ENCODE data around the gene PRKG1. TPM values are rescaled to one million over a fixed set of nuclear protein-coding genes. Genes with fewer than 3 reads are reported as not detected.

PRKG1 gene
- total and polyA plus RNA-seq, 4 donors = 0.46 to 5.1 (median 1.5) TPM

DNA sequence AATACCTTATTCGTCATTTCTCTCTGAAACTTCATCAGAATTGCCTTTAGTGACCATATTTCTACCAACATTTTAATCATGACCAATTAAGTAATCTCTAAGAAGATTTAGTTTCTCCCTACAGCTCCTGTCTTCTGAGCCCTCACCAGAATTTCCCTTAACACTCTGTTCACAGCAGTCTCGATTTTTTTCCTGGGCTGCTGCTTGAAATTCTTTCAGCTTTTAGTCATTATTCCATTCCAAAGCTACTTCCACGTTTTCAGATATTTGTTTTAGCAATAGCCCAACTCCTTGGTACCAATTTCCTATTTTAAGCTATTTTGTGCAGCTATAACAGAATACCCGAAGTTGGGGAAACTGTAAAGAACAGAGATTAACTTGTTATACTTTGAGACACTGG, 1047.4 kb downstream of the PRKG1 start:
- TF ChIP-seq RXRA (IDR thresholded peaks at IDR 0.05) = no peak
- TF ChIP-seq, protein P1, sequence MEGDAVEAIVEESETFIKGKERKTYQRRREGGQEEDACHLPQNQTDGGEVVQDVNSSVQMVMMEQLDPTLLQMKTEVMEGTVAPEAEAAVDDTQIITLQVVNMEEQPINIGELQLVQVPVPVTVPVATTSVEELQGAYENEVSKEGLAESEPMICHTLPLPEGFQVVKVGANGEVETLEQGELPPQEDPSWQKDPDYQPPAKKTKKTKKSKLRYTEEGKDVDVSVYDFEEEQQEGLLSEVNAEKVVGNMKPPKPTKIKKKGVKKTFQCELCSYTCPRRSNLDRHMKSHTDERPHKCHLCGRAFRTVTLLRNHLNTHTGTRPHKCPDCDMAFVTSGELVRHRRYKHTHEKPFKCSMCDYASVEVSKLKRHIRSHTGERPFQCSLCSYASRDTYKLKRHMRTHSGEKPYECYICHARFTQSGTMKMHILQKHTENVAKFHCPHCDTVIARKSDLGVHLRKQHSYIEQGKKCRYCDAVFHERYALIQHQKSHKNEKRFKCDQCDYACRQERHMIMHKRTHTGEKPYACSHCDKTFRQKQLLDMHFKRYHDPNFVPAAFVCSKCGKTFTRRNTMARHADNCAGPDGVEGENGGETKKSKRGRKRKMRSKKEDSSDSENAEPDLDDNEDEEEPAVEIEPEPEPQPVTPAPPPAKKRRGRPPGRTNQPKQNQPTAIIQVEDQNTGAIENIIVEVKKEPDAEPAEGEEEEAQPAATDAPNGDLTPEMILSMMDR (IDR thresholded peaks at IDR 0.05; ENCODE audit: low read depth, low read length, missing input control) = no peak
- no peak for TF ChIP-seq FOXA2 (IDR thresholded peaks at IDR 0.05)
- TF ChIP-seq, protein P2, sequence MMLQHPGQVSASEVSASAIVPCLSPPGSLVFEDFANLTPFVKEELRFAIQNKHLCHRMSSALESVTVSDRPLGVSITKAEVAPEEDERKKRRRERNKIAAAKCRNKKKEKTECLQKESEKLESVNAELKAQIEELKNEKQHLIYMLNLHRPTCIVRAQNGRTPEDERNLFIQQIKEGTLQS (IDR thresholded peaks at IDR 0.05) = no peak
- TF ChIP-seq SP1 (IDR thresholded peaks at IDR 0.05) = no peak
- TF ChIP-seq YY1 (IDR thresholded peaks at IDR 0.05) = no peak
- TF ChIP-seq EGR1 (IDR thresholded peaks at IDR 0.05; ENCODE audit: low read depth in 2 of 2) = no peak
- TF ChIP-seq RAD21 (IDR thresholded peaks at IDR 0.05) = no peak
- TF ChIP-seq, protein P3, sequence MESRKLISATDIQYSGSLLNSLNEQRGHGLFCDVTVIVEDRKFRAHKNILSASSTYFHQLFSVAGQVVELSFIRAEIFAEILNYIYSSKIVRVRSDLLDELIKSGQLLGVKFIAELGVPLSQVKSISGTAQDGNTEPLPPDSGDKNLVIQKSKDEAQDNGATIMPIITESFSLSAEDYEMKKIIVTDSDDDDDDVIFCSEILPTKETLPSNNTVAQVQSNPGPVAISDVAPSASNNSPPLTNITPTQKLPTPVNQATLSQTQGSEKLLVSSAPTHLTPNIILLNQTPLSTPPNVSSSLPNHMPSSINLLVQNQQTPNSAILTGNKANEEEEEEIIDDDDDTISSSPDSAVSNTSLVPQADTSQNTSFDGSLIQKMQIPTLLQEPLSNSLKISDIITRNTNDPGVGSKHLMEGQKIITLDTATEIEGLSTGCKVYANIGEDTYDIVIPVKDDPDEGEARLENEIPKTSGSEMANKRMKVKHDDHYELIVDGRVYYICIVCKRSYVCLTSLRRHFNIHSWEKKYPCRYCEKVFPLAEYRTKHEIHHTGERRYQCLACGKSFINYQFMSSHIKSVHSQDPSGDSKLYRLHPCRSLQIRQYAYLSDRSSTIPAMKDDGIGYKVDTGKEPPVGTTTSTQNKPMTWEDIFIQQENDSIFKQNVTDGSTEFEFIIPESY (IDR thresholded peaks at IDR 0.05) = no peak
- TF ChIP-seq, protein P4, sequence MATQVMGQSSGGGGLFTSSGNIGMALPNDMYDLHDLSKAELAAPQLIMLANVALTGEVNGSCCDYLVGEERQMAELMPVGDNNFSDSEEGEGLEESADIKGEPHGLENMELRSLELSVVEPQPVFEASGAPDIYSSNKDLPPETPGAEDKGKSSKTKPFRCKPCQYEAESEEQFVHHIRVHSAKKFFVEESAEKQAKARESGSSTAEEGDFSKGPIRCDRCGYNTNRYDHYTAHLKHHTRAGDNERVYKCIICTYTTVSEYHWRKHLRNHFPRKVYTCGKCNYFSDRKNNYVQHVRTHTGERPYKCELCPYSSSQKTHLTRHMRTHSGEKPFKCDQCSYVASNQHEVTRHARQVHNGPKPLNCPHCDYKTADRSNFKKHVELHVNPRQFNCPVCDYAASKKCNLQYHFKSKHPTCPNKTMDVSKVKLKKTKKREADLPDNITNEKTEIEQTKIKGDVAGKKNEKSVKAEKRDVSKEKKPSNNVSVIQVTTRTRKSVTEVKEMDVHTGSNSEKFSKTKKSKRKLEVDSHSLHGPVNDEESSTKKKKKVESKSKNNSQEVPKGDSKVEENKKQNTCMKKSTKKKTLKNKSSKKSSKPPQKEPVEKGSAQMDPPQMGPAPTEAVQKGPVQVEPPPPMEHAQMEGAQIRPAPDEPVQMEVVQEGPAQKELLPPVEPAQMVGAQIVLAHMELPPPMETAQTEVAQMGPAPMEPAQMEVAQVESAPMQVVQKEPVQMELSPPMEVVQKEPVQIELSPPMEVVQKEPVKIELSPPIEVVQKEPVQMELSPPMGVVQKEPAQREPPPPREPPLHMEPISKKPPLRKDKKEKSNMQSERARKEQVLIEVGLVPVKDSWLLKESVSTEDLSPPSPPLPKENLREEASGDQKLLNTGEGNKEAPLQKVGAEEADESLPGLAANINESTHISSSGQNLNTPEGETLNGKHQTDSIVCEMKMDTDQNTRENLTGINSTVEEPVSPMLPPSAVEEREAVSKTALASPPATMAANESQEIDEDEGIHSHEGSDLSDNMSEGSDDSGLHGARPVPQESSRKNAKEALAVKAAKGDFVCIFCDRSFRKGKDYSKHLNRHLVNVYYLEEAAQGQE (IDR thresholded peaks at IDR 0.05) = no peak
- no peak for TF ChIP-seq TAF1 (conservative IDR thresholded peaks at IDR 0.05)
- no peak for TF ChIP-seq HNF4A (conservative IDR thresholded peaks at IDR 0.05)
- TF ChIP-seq JUND (IDR thresholded peaks at IDR 0.05) = no peak
- no peak overlapping the region for H3K27ac ChIP-seq (ENCODE audit: low read depth in 1 of 2, low read length in 2 of 2)
- WGBS = 58% methylated on average over 4 of the region's 4 CpGs

DNA sequence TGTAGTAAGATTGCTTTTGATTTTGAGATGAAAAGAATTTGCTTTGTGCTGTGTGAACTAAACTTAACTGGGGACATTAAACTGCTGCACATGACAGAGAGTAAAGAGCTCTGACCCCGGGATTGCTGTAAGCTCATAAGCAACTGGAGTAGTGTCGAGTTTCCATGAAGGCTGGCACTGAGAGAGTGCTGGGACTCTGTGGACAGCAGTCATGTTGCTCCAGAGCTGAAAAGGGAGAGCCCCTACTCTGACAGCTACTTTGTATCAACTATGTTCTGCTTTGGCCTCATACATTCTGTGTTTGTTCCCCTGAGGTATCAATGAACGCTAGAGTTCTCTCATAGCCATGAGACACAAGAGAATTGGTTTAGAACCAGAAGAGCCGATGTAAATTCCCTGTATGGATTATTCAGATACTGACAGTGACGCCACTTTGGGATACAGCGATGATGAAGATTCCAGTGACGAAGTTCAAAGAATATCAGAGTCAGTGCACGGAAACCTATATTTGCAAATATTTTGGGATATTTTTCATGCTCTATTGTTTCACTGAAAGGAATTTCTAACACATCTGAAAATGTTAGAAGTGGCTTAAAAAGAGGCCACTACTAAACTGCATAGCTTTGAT, 1053.9 kb downstream of the PRKG1 start:
- Histone ChIP-seq H3K9ac (ENCODE audit: low read depth in 1 of 2, low read length in 2 of 2) (no peak overlapping the region), H3K9me3 (ENCODE audit: control insufficient read depth in 4 of 4, low read length in 3 of 4) (no peaks in the 10 kb centered on the region), H3K4me3 (ENCODE audit: low read depth in 1 of 3, low read length in 3 of 3) (no peak overlapping the region), H3K4me1 (ENCODE audit: control insufficient read depth in 4 of 4, insufficient read depth in 4 of 4, low read length in 3 of 4) (no peaks in the 10 kb centered on the region), H3K27me3 (ENCODE audit: control insufficient read depth in 4 of 4, insufficient read depth in 4 of 4, low read length in 3 of 4) (no peaks in the 10 kb centered on the region), H3K36me3 (ENCODE audit: control insufficient read depth in 4 of 4, insufficient read depth in 3 of 4, low read depth in 1 of 4, low read length in 3 of 4) (no peaks in the 10 kb centered on the region), H3K27ac (ENCODE audit: low read depth in 1 of 2, low read length in 2 of 2) (no peak overlapping the region)
- TF ChIP-seq RXRA (IDR thresholded peaks at IDR 0.05) (no peak), EGR1 (IDR thresholded peaks at IDR 0.05; ENCODE audit: low read depth in 2 of 2) (no peak), NR2F2 (IDR thresholded peaks at IDR 0.05) (no peak), YY1 (IDR thresholded peaks at IDR 0.05) (no peak), JUND (IDR thresholded peaks at IDR 0.05) (no peak)
- TF ChIP-seq, protein P4 (IDR thresholded peaks at IDR 0.05) = no peak
- TF ChIP-seq, protein P3 (IDR thresholded peaks at IDR 0.05) = no peak
- 75% methylated on average over 8 of the region's 8 CpGs for WGBS
- DNase-seq (ENCODE audit: low spot score) = no peak

More for the DNA sequence above, 1047.4 kb downstream of the PRKG1 start:
- Histone ChIP-seq H3K36me3 (ENCODE audit: control insufficient read depth in 4 of 4, insufficient read depth in 3 of 4, low read depth in 1 of 4, low read length in 3 of 4) (no peaks in the 10 kb centered on the region), H3K4me3 (ENCODE audit: low read depth in 1 of 3, low read length in 3 of 3) (no peak overlapping the region), H3K27me3 (ENCODE audit: control insufficient read depth in 4 of 4, insufficient read depth in 4 of 4, low read length in 3 of 4) (no peaks in the 10 kb centered on the region), H3K4me1 (ENCODE audit: control insufficient read depth in 4 of 4, insufficient read depth in 4 of 4, low read length in 3 of 4) (no peaks in the 10 kb centered on the region), H3K9me3 (ENCODE audit: control insufficient read depth in 4 of 4, low read length in 3 of 4) (no peaks in the 10 kb centered on the region), H3K9ac (ENCODE audit: low read depth in 1 of 2, low read length in 2 of 2) (no peak overlapping the region)
- no peak for DNase-seq (ENCODE audit: low spot score)
